AG08395 (cell line): Measurements from ENCODE around the gene COX7A1.
"Not testable (repeated sequence)": the region's sequence is repeated elsewhere in the genome, so short reads cannot be mapped to it uniquely, and the experiment has no call there.

ENCODE experiments used
- DNase-seq: peaks from one replicate; pipeline ENCODE4 v3.0.0; 2012; ENCODE audit warnings: mixed read lengths, low spot score

COX7A1 gene

GRCh38 chr19:36141039-36141927 lies 11.0 kb downstream of the COX7A1 start:
- DNase-seq: peak; percentile 96

GRCh38 chr19:36140304-36141038 lies 11.8 kb downstream of the COX7A1 start:
- DNase-seq: peak; percentile 40

- DNase-seq: peak; percentile 99
Measured at GRCh38 chr19:36139473-36140303, 12.6 kb downstream of the COX7A1 start, which contains the start of gene CAPNS1. Gene CAPNS1 (plus strand): TSS chr19:36140066. CDS start chr19:36141012, 946 bp downstream.

GRCh38 chr19:36139120-36139472 lies 13.2 kb downstream of the COX7A1 start:
- DNase-seq: no peak

GRCh38 chr19:36136964-36137686 lies 15.1 kb downstream of the COX7A1 start:
- peak; percentile 81 for DNase-seq

GRCh38 chr19:36134867-36135266 lies 17.4 kb downstream of the COX7A1 start:
- not testable (repeated sequence) for DNase-seq

- not testable (repeated sequence) for DNase-seq
Measured at GRCh38 chr19:36131221-36131620, 21.0 kb downstream of the COX7A1 start.

- DNase-seq: no peak
Measured at GRCh38 chr19:36128392-36128736, 23.9 kb downstream of the COX7A1 start.

- DNase-seq: no peak
Measured at GRCh38 chr19:36125557-36125956, 26.7 kb downstream of the COX7A1 start.

- no peak for DNase-seq
Measured at GRCh38 chr19:36121486-36122124, 30.6 kb downstream of the COX7A1 start.

GRCh38 chr19:36120984-36121358 lies 31.3 kb downstream of the COX7A1 start:
- DNase-seq: no peak

GRCh38 chr19:36120092-36120983 lies 31.9 kb downstream of the COX7A1 start:
- no peak for DNase-seq

GRCh38 chr19:36116344-36116637 lies 36.0 kb downstream of the COX7A1 start:
- DNase-seq: no peak

- peak; percentile 73 for DNase-seq
Measured at GRCh38 chr19:36115453-36116343, 36.5 kb downstream of the COX7A1 start, which contains the start of gene TBCB. Gene TBCB (plus strand): TSS chr19:36115468. CDS start chr19:36115561, 93 bp downstream.

GRCh38 chr19:36114721-36115452 lies 37.4 kb downstream of the COX7A1 start, which contains the start of gene POLR2I:
Gene POLR2I (minus strand): TSS chr19:36114875. CDS start chr19:36114856, 19 bp downstream.
- peak; percentile 99 for DNase-seq

- DNase-seq: peak; percentile 34
Measured at GRCh38 chr19:36113894-36114720, 38.1 kb downstream of the COX7A1 start.

- DNase-seq: no peak
Measured at GRCh38 chr19:36113425-36113824, 38.8 kb downstream of the COX7A1 start.
